ENCODE results near the gene PCNX1.

DNA sequence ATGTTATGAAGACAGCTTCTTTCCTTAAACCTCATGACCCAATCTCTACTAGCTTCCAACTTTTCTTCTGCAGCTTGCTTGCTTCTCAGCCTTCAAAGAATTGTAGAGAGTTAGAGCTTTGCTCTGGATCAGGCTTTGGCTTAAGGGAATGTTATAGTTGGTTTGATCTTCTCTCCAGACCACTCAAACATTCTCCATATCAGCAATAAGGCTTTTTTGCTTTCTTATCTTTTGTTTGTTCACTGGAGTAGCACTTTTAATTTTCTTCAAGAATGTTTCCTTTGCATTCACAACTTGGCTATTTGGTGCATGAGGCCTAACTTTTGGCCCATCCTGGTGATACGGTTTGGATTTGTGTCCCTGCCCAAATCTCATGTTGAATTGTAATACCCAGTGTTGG, 163.8 kb downstream of the PCNX1 start:
- TF ChIP-seq EZH2 (IDR thresholded peaks at IDR 0.05; ENCODE audit: insufficient read depth, poor library complexity, severe bottlenecking) (no peak), EZH2phosphoT487 (IDR thresholded peaks at IDR 0.05; ENCODE audit: insufficient read depth, low read depth) (no peak)

All from GM23248 (cell line).